COR-L47 (cell line): ENCODE data around the gene SMIM36.
"Not testable (repeated sequence)": the region's sequence is repeated elsewhere in the genome, so short reads cannot be mapped to it uniquely, and the experiment has no call there.

Experiments
- DNase-seq: peaks from one replicate; lab custom pipeline; 2025; lab: John Stamatoyannopoulos, UW

SMIM36 gene

DNA sequence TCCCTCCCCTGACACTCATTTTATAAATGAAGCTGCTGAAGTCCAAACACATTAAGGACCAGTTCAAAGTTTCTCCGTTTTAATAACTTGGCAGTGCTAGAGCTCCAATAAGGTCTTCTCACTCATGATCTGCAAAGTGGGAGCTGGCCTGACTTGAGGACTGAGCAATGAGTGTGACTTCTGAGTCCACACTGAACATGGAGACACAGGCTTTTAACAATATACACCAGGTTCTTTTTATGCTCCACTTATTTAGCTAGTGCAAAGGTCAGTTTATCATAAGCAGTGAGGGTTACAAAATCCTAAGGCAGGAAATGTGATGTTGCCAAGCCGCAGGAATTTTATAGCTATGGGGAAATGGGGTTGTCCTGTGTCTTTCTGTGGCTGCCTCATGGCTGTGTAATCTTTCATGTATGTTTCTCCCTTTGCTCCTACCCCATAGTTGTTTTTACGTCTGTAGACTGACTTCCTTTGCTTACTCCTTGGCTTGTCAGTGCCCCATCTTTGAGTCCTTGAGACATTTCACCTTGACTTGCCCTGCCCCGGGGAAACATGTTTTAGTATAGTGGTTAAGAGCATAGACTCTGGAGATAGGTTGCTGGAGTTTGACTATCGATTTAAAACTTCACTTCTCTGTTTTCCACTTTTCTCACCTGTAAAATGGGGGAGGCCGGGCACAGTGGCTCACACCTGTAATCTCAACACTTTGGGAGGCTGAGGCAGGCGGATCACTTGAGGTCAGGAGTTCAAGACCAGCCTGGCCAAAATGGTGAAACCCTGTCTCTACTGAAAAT lies 77.4 kb downstream of the SMIM36 start:
- no peak for DNase-seq

DNA sequence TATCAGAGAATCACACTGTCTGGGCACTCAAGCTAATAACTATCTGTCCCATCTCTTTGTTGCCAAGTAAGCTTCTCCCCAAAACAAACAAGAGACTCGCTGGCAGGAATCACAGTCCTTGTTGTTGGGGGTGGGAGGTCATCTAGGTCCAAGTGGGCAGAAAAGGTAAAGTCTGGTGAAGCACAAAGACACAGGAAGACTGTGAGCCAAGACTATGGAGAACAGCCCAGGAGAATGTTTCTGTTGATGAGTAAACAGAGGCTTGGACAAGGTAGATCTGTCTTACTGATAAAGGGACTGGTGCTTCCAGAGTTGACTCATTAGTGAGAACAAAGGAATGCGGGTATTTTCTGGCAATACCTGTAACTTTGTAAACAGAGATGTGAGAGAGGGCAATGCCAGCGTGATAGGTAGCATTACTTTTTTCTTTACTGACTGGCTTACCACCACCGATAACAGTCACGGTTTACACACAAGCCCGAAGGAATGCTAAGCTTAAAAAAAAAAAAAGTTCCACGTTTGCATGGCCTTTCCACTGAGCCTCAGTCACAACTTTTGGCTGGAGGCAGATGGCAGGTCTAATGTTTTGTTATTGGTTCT lies 78.1 kb downstream of the SMIM36 start:
- no peak for DNase-seq

- DNase-seq: no peak
Observed at GRCh38 chr17:55432358-55433028, 78.8 kb downstream of the SMIM36 start.

DNA sequence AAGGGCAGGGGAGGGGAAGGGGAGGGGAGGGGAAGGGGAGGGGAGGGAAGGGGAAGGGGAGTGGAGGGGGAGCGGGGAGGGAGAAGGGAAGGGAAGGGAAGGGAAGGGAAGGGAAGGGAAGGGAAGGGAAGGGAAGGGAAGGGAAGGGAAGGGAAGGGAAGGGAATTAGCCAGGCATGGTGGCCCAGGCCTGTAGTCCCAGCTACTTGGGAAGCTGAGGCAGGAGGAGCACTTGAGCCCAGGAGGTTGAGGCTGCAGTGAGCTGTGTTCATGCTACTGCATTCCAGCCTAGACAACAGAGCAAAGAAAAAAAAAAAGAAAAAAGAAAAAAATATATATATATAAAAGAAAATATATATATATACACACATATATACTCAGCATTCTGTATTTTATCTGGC lies 79.3 kb downstream of the SMIM36 start:
- not testable (repeated sequence) for DNase-seq

GRCh38 chr17:55430541-55431288 lies 80.5 kb downstream of the SMIM36 start:
- DNase-seq: no peak

- DNase-seq: no peak
Observed at GRCh38 chr17:55427587-55427882, 83.7 kb downstream of the SMIM36 start.

DNA sequence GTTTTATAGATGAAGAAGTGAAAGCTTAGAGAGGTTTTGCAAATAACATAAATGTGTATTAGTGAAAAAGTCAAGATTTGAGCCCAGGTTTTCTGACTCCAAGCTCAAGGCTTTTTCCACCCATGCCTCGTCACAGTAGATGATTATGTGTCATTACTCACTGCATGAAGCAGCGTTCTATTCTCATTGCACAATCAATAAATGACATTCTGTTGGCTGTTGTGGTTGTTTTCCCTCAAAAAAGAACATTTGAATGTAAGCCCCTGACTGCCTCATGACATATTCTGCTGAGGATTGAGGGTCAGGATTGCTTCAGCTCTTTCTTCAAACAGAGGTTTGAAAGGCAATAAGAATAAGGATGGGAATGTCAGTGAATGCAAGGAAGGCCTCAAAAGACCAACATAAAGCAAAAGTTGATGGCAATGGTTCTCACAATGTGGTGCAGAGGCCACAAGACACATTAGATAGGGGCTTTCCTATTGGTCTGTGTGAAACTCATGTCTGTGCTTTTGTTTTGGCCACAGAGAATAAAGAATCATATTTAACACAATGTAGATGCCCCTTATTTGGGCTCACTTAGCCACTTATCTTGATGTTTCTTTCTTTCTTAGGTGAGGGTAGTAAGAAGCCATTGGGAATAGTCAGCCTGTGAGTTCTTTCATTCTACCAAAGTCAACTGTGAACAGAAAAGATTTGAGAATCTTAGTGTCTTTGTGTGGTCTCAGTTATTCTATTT lies 84.2 kb downstream of the SMIM36 start:
- no peak for DNase-seq

GRCh38 chr17:55424893-55425540 lies 86.2 kb downstream of the SMIM36 start:
- DNase-seq: no peak

- DNase-seq: no peak
Observed at GRCh38 chr17:55423535-55423934, 87.7 kb downstream of the SMIM36 start.

DNA sequence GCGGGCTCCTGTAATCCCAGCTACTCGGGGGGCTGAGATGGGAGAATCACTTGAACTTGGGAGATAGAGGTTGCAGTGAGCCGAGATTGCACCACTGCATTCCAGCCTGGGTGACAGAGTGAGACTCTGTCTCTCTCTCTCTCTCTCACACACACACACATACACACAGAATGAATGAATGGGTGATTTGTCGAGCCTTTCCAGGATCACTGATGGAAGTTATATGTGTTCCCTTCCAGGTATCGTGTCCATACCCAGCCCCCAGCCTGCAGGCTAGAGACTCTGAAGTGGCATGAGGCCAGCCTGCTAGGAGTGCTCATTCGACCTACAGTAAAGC lies 88.5 kb downstream of the SMIM36 start:
- not testable (repeated sequence) for DNase-seq

GRCh38 chr17:55421179-55421934 lies 89.9 kb downstream of the SMIM36 start, which contains the start of gene MMD:
MMD (minus strand) TSS chr17:55421835; CDS start chr17:55421695, 140 bp downstream.
- no peak for DNase-seq

DNA sequence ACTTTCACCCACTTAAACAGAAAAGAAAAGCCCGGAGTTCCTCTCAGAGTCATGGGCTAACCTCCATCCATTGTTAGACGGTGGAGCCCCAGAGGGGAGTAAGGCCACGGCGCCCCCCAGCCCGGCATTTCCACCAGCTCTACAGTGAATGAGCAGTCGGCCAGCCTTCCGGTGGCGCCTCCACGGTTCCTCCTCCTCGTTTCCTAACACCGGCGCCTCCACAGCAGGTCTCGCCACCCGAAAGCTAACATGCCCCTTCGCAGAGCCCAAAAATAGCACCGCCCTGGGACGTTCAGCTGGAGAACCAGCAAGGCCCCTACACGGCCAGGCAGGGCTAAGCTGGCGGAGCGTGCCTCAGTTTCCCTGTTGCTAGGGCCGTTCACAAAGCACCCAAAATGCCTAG lies 90.5 kb downstream of the SMIM36 start:
- DNase-seq: no peak

- no peak for DNase-seq
Observed at GRCh38 chr17:55420067-55420775, 91.0 kb downstream of the SMIM36 start.

GRCh38 chr17:55418369-55419268 lies 92.6 kb downstream of the SMIM36 start:
- no peak for DNase-seq

DNA sequence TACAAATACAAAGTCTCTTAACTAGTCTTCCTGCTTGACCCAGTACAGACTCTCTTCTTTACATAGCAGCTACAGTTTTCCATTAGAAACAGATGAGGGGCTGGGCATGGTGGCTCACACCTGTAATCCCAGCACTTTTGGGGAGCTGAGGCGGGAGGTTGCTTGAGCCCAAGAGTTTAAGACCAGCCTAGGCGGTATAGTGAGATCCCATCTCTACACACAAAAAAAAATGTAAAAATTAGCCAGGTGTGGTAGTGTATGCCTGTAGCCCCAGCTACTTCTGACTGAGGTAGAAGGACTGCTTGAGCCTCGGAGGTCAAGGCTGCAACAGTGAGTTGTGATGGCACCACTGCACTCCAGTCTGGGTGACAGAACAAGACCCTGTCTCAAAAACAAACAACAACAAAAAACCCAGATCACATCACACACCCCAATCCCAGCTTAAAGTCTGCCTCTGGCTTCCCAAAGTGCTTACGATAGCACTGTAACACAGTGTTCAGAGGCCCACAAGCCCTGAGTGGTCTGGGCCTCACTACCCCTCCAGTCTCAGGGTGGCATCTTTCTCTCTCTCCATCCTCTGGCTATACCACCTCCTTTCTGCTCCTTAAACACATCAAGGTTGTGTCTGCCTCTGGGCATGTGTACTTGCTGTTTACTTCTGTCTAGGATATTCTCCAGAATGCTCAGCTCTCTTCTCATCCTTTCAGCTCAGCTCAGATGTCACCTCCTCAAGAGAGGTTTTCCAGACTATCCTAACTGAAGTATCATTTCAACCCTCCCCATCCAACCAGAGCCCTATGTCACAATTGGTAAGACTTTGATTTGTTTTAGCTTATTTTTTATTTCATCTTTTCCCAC lies 93.6 kb downstream of the SMIM36 start:
- no peak for DNase-seq

DNA sequence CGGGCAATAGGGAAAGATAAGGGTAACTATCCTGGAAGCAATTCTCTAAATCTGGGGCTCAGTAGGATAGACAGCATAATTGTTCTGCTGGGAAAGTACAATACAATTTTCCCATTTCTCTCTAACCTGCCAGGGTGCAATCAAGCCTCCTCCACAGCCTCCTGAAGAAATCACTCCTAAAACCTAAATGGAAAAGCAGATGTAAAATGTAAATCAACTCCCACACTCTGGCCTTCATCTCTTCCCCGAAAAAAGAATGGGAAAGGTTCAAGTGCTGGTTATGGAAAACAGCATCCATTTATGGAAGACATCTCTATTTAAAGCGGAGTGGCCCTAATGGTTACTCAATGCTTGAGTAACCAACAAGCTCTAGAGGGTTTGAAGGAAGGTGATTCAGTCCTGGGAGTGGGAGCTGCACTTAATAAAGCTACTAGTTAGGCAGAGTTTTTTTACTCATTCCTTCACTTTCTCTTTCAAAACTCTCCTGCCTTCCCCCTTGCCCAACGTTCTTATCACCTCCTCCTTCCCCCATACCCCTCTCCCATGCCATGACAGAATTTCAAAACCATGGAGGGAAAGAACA lies 94.7 kb downstream of the SMIM36 start:
- DNase-seq: no peak

DNA sequence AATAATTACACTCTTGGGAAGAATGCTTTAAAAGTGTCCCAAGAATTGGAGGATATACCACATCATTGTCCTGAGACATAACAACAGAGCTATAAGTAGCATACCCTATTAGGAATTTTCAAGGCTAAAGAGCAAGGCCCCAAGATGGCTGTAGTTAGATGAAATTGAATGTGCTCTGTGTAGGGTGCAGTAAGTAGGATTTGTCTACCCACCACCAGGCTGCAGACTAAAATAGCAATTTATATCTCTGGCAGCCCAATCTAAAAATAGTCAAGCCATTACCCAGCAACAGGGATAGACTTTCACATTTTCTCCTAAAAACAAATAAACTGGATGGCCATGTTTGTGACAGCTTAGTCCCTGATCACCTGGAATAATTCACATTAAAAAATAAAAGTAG lies 95.3 kb downstream of the SMIM36 start:
- DNase-seq: no peak

GRCh38 chr17:55414983-55415382 lies 96.3 kb downstream of the SMIM36 start:
- DNase-seq: no peak
